HG03378 (cell line): Measurements from ENCODE around the gene URM1.

Experiments used
- ATAC-seq: cut with Tn5 transposase; IDR thresholded peaks from one replicate; pipeline ENCODE4 v1.9.1; 2021; ENCODE audit warnings: mild to moderate bottlenecking, moderate library complexity; ENCODE audit not compliant: unreplicated experiment

URM1 gene

GRCh38 chr9:128424268-128424780 lies 53.1 kb downstream of the URM1 start:
- no peak for ATAC-seq

GRCh38 chr9:128428644-128429512 lies 57.7 kb downstream of the URM1 start:
- ATAC-seq: no peak

- ATAC-seq: no peak
Measured at GRCh38 chr9:128429513-128430086, 58.4 kb downstream of the URM1 start.

- no peak for ATAC-seq
Measured at GRCh38 chr9:128431207-128431606, 60.0 kb downstream of the URM1 start.

GRCh38 chr9:128434340-128434739 lies 63.2 kb downstream of the URM1 start:
- ATAC-seq: no peak

- ATAC-seq: no peak
Measured at GRCh38 chr9:128435611-128436010, 64.4 kb downstream of the URM1 start.

- no peak for ATAC-seq
Measured at GRCh38 chr9:128438343-128439109, 67.4 kb downstream of the URM1 start.

- no peak for ATAC-seq
Measured at GRCh38 chr9:128439273-128439672, 68.1 kb downstream of the URM1 start.
